Activated naive CD8-positive, alpha-beta T cell (primary cell): ENCODE results near the gene CRABP2.

Experiments used
- H3K27ac Mint-ChIP-seq: one replicate; pipeline ENCODE4 v1.8.0; 2021; ENCODE audit warnings: mixed read lengths
- H3K27me3 Mint-ChIP-seq: one replicate; pipeline ENCODE4 v1.8.0; 2021; ENCODE audit warnings: mixed read lengths
- H3K36me3 Mint-ChIP-seq: one replicate; pipeline ENCODE4 v1.8.0; 2021; ENCODE audit warnings: mixed read lengths
- H3K4me1 Mint-ChIP-seq: one replicate; pipeline ENCODE4 v1.8.0; 2021; ENCODE audit warnings: low read depth, mixed read lengths
- H3K4me3 Mint-ChIP-seq: one replicate; pipeline ENCODE4 v1.8.0; 2021; ENCODE audit warnings: mild to moderate bottlenecking, mixed read lengths
- H3K9me3 Mint-ChIP-seq: one replicate; pipeline ENCODE4 v1.8.0; 2021; ENCODE audit warnings: low read depth, mixed read lengths

Gene CRABP2

DNA sequence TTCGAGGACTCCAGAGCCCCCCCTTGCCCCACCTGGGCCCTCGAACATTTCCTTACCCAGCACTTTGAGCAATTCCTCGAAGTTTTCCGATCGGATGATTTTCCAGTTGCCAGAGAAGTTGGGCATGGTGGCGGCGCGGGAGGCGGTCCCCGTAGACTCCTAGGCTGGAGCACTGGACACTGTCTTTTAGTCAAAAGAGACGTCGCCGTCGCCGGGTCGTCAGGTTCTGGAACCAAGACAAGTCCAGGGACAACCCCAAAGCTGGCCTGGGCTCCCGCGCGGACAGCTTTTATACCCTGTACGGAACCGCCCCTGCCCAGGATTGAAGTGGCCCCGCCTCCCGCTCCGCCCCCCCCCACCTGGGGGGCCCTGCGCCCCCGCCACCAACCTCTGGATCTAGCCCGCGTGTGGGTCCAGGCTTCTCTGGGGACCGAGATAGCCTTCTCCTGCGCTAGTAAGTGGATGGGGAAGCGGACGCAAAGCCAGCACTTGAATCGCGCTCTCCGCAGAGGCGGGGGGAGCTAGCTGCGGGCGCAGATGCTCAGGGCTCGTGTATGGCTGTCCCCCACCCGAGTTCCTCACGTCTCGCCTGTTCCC lies at the start of gene CRABP2:
Gene CRABP2, minus strand, starts transcription at position 263 of the 597 bp plus-strand sequence. Its CDS starts 137 bp downstream, at position 126.
- H3K4me3 Mint-ChIP-seq = peak within 1 kb of the TSS; percentile 82

DNA sequence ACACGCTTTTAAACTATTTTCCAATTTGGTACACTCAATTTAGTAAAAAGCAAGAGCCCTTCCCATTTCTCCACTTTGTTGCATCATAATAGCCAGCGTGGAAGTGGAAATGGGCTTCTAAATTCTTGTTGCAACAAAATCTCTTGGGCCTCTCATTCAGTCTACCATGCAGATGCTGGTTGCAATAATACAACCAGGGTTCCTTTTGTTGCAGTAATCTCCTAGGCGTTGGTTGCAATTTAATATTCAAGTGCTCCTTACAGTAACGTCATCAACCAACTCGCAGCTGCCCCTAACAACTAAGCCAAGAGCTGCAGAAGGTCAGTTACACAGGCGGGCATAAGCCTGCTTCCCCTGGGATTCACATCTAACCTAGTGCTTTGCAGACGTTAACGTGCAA lies 48.8 kb upstream of the CRABP2 start:
- Mint-ChIP-seq H3K4me1 (peaks cover 32% of the 10 kb centered on the region), H3K9me3 (no peaks in the 10 kb centered on the region), H3K27me3 (no peaks in the 10 kb centered on the region), H3K27ac (no peak overlapping the region), H3K36me3 (no peaks in the 10 kb centered on the region), H3K4me3 (no peak overlapping the region)

More for the DNA sequence above, at the start of gene CRABP2:
- Mint-ChIP-seq H3K27ac (peak within 1 kb of the TSS; percentile 70), H3K9me3 (no peaks in the 10 kb centered on the region), H3K4me1 (peaks cover 32% of the 10 kb centered on the region), H3K36me3 (no peaks in the 10 kb centered on the region), H3K27me3 (no peaks in the 10 kb centered on the region)

- Mint-ChIP-seq H3K4me1 (peaks cover 42% of the 10 kb centered on the region), H3K4me3 (peak overlapping the region; percentile 93), H3K36me3 (no peaks in the 10 kb centered on the region), H3K27ac (peak overlapping the region; percentile 95), H3K27me3 (no peaks in the 10 kb centered on the region), H3K9me3 (no peaks in the 10 kb centered on the region)
Measured at GRCh38 chr1:156752843-156753482, 47.6 kb upstream of the CRABP2 start.

GRCh38 chr1:156751757-156752481 lies 46.5 kb upstream of the CRABP2 start:
- Mint-ChIP-seq H3K9me3 (no peaks in the 10 kb centered on the region), H3K4me3 (peak overlapping the region; percentile 93), H3K4me1 (peaks cover 50% of the 10 kb centered on the region), H3K27me3 (no peaks in the 10 kb centered on the region), H3K27ac (peak overlapping the region; percentile 95), H3K36me3 (no peaks in the 10 kb centered on the region)

- peaks cover 53% of the 10 kb centered on the region for H3K4me1 Mint-ChIP-seq
- no peaks in the 10 kb centered on the region for H3K27me3 Mint-ChIP-seq
- no peaks in the 10 kb centered on the region for H3K36me3 Mint-ChIP-seq
- peak within 1 kb of the TSS; percentile 95 for H3K27ac Mint-ChIP-seq
- peak within 1 kb of the TSS; percentile 99 for H3K4me3 Mint-ChIP-seq
- H3K9me3 Mint-ChIP-seq = no peaks in the 10 kb centered on the region
Measured at GRCh38 chr1:156751451-156751756, 46.0 kb upstream of the CRABP2 start, which contains the start of gene HDGF. HDGF (minus strand) TSS chr1:156751675; CDS start chr1:156751429, 246 bp downstream.

DNA sequence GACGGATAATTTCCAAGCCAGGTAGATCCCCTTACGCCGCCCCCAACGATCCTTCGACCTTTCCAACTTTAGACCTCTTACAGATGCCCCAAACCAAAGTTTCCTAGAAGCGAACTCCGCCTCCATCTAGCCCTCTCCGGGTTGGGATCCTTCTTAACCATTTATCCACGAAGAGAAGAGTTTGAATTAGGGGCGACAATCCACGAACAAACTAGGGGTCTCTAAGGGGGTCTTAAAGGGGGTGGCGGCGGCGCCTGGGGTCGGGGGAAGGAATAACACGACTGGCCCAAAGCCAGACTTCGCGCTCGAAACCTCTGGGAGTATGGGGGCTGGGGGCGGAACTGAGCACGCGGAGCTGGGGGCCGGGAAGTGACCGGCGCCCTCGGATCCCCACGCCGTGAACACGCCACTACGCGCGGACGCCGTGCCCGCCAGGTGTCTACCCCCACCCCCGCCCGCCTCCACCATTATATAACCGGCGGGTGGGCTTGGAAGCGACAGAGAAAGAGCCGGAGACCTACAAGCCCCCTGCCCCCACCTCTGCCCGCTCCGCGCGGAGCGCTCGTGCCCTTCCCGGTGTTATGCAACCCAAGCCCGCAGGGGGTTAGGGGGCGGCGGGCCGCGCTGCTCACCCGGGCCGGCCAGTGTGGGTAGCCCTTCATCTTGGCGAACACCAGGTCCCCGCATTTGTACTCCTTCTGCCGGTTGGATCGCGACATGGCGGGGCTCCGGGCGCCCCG lies 45.5 kb upstream of the CRABP2 start:
- H3K27ac Mint-ChIP-seq = peak overlapping the region; percentile 95
- no peaks in the 10 kb centered on the region for H3K9me3 Mint-ChIP-seq
- no peaks in the 10 kb centered on the region for H3K27me3 Mint-ChIP-seq
- H3K36me3 Mint-ChIP-seq = no peaks in the 10 kb centered on the region
- H3K4me1 Mint-ChIP-seq = peaks cover 57% of the 10 kb centered on the region
- H3K4me3 Mint-ChIP-seq = peak overlapping the region; percentile 99

- Mint-ChIP-seq H3K36me3 (peaks cover 4% of the 10 kb centered on the region), H3K27me3 (no peaks in the 10 kb centered on the region), H3K4me1 (peaks cover 61% of the 10 kb centered on the region), H3K9me3 (no peaks in the 10 kb centered on the region), H3K4me3 (peak overlapping the region; percentile 99), H3K27ac (peak overlapping the region; percentile 95)
Measured at GRCh38 chr1:156750191-156750672, 44.8 kb upstream of the CRABP2 start.

GRCh38 chr1:156749419-156750118 lies 44.2 kb upstream of the CRABP2 start:
- peak overlapping the region; percentile 99 for H3K4me3 Mint-ChIP-seq
- H3K27me3 Mint-ChIP-seq = no peaks in the 10 kb centered on the region
- peak overlapping the region; percentile 95 for H3K27ac Mint-ChIP-seq
- H3K36me3 Mint-ChIP-seq = peaks cover 4% of the 10 kb centered on the region
- peaks cover 61% of the 10 kb centered on the region for H3K4me1 Mint-ChIP-seq
- no peaks in the 10 kb centered on the region for H3K9me3 Mint-ChIP-seq

GRCh38 chr1:156748670-156749418 lies 43.5 kb upstream of the CRABP2 start:
- peak overlapping the region; percentile 99 for H3K4me3 Mint-ChIP-seq
- peaks cover 61% of the 10 kb centered on the region for H3K4me1 Mint-ChIP-seq
- H3K27me3 Mint-ChIP-seq = no peaks in the 10 kb centered on the region
- no peaks in the 10 kb centered on the region for H3K9me3 Mint-ChIP-seq
- peak overlapping the region; percentile 95 for H3K27ac Mint-ChIP-seq
- H3K36me3 Mint-ChIP-seq = peaks cover 4% of the 10 kb centered on the region

DNA sequence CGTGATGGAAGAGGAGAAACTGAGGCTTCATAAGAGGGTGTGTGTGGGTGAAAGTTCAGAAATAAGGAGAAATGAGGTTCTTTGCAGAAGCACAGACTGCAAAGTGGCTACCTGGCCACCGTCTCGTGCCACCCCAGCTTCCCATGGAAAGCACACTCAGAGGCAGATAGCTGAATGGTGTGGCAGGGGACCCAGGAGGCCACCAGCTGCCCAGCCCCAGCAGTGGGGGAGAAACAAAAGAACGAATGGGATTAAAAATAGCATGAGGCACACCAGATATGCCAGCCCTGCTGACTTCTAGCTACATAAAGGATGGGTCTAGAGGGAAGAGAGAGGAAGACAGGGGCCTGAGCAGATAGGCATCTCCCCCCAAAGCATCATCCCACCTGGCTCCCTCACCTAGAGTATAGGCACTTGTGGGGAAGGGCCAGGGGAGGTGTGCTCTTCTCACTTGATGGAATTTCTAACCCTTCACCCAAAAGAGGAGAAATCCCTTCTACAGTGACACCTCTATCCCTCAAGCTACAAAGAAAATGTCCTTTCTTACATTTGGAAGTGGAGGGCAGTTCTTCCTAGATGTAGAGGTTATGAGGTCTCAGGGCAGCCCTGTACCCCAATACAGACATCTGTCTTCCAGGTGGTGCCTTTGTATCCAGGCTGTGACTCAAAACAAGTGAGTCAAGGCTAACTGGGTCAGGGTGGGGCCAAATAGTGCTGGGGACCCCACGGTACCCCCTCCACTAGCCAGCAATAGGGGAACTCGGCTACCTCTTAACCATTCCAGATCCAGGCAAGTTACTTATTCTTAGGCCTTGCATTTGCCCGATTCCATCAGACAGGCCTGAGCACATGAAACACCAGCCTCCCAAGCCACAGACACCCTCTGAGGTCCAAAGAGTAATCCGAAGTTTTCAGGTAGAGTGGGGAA lies 42.6 kb upstream of the CRABP2 start:
- Mint-ChIP-seq H3K9me3 (no peaks in the 10 kb centered on the region), H3K27ac (peak overlapping the region; percentile 95), H3K4me1 (peaks cover 56% of the 10 kb centered on the region), H3K27me3 (no peaks in the 10 kb centered on the region), H3K4me3 (peak overlapping the region; percentile 99), H3K36me3 (peaks cover 4% of the 10 kb centered on the region)

- H3K9me3 Mint-ChIP-seq = no peaks in the 10 kb centered on the region
- H3K4me1 Mint-ChIP-seq = peaks cover 51% of the 10 kb centered on the region
- no peaks in the 10 kb centered on the region for H3K27me3 Mint-ChIP-seq
- H3K4me3 Mint-ChIP-seq = peak overlapping the region; percentile 99
- peaks cover 7% of the 10 kb centered on the region for H3K36me3 Mint-ChIP-seq
- peak overlapping the region; percentile 95 for H3K27ac Mint-ChIP-seq
Measured at GRCh38 chr1:156746728-156747631, 41.6 kb upstream of the CRABP2 start.

DNA sequence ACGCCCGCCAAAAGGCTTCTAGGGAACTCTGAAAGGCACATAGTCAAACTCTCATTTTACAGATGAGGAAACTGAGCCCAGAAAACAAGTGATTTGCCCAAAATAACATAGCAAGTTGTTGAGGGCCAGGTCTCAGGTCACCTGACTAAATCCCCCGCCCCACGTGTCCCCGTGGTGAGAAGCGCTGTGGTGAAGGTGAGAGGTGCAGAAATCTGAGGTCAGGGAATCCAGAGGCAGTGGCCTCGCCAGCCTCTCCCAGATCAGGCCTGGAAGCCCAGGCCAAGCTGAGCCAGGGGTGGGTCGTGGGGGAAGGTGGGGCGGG lies 41.0 kb upstream of the CRABP2 start:
- Mint-ChIP-seq H3K36me3 (peaks cover 10% of the 10 kb centered on the region), H3K4me1 (peaks cover 55% of the 10 kb centered on the region), H3K27ac (peak overlapping the region; percentile 90), H3K4me3 (peak overlapping the region; percentile 78), H3K27me3 (no peaks in the 10 kb centered on the region), H3K9me3 (no peaks in the 10 kb centered on the region)
